ENCODE data around the gene DCXR. TPM values are rescaled to one million over a fixed set of nuclear protein-coding genes. Genes with fewer than 3 reads are reported as not detected.

The DCXR gene
- total and polyA plus RNA-seq, 2 of the 13 experiments (the other 11 are each of a cell fraction or from before 2014, with no cell fraction given), result 287 to 311 TPM

GRCh38 chr17:82056729-82057621 is 19.5 kb upstream of the DCXR start (continued):
- no peak for TF ChIP-seq CSRNP2 (CRISPR knock-in tag; conservative IDR thresholded peaks at IDR 0.05; ENCODE audit: low read depth)
- TF ChIP-seq ZNF143 (CRISPR knock-in tag; IDR thresholded peaks at IDR 0.05), result 0 out of 2 replicates have a peak, but pooled peaks have one; percentile 33
- TF ChIP-seq ZBTB38 (CRISPR knock-in tag; IDR thresholded peaks at IDR 0.05), result peak; percentile 96
- TF ChIP-seq ZNF501 (CRISPR knock-in tag; IDR thresholded peaks at IDR 0.05), result peak; percentile 90
- 0 out of 2 replicates have a peak, but pooled peaks have one; percentile 83 for TF ChIP-seq ZNF598 (CRISPR knock-in tag; IDR thresholded peaks at IDR 0.05; ENCODE audit: borderline replicate concordance)
- TF ChIP-seq GPBP1L1 (CRISPR knock-in tag; IDR thresholded peaks at IDR 0.05), result no peak
- TF ChIP-seq FOXC1 (CRISPR knock-in tag; IDR thresholded peaks at IDR 0.05; ENCODE audit: borderline replicate concordance), result peak; percentile 24; the same call in 1 of the 2 replicates
- TF ChIP-seq NONO (IDR thresholded peaks at IDR 0.05), result no peak
- peak; percentile 97 for TF ChIP-seq NONO (CRISPR knock-in tag; conservative IDR thresholded peaks at IDR 0.05)
- TF ChIP-seq ZFP82 (CRISPR knock-in tag; IDR thresholded peaks at IDR 0.05; ENCODE audit: borderline replicate concordance), result 0 out of 2 replicates have a peak, but pooled peaks have one; percentile 53
- 0 out of 2 replicates have a peak, but pooled peaks have one; percentile 8 for TF ChIP-seq ZNF503 (CRISPR knock-in tag; IDR thresholded peaks at IDR 0.05)
- peak; percentile 91 for TF ChIP-seq ZBTB4 (CRISPR knock-in tag; IDR thresholded peaks at IDR 0.05; ENCODE audit: borderline replicate concordance)
- TF ChIP-seq ZKSCAN8 (CRISPR knock-in tag; IDR thresholded peaks at IDR 0.05; ENCODE audit: borderline replicate concordance), result peak; percentile 41; the same call in 1 of the 2 replicates
- TF ChIP-seq ZBTB46 (CRISPR knock-in tag; IDR thresholded peaks at IDR 0.05; ENCODE audit: borderline replicate concordance), result peak; percentile 87; the same call in 1 of the 2 replicates
- peak; percentile 66 for TF ChIP-seq ZNF317 (CRISPR knock-in tag; IDR thresholded peaks at IDR 0.05)
- TF ChIP-seq ZSCAN21 (CRISPR knock-in tag; IDR thresholded peaks at IDR 0.05; ENCODE audit: borderline replicate concordance), result 0 out of 2 replicates have a peak, but pooled peaks have one; percentile 7
